Effector memory CD4-positive, alpha-beta T cell (primary cell): ENCODE data around the gene OXER1.

Experiments
- DNase-seq, 3 donors: peaks; one replicate each; pipeline ENCODE4 v3.0.0-alpha.2; 2020
- H3K27ac ChIP-seq: 2 replicates; pipeline ENCODE4 v1.7.0; 2013; ENCODE audit warnings: mild to moderate bottlenecking, low read length, moderate library complexity; ENCODE audit not compliant: insufficient read depth, poor library complexity, severe bottlenecking
- H3K27me3 ChIP-seq: replicated peaks from 2 replicates; pipeline ENCODE4 v1.7.0; 2013; ENCODE audit warnings: mild to moderate bottlenecking, low read length; ENCODE audit not compliant: insufficient read depth, control insufficient read depth, poor library complexity, severe bottlenecking
- H3K36me3 ChIP-seq: 2 replicates; pipeline ENCODE4 v1.7.0; 2013; ENCODE audit warnings: mild to moderate bottlenecking, low read length, moderate library complexity; ENCODE audit not compliant: control insufficient read depth, insufficient read depth
- H3K4me1 ChIP-seq: 2 replicates; pipeline ENCODE4 v1.7.0; 2013; ENCODE audit warnings: low read length, mild to moderate bottlenecking; ENCODE audit not compliant: control insufficient read depth, insufficient read depth, poor library complexity, severe bottlenecking
- H3K4me3 ChIP-seq: 2 replicates; pipeline ENCODE4 v1.7.0; 2013; ENCODE audit warnings: low read length, low read depth, mild to moderate bottlenecking; ENCODE audit not compliant: insufficient read depth, poor library complexity, severe bottlenecking
- H3K9me3 ChIP-seq: 2 replicates; pipeline ENCODE4 v1.7.0; 2013; ENCODE audit warnings: mild to moderate bottlenecking, low read length, moderate library complexity; ENCODE audit not compliant: control insufficient read depth

OXER1 gene

DNA sequence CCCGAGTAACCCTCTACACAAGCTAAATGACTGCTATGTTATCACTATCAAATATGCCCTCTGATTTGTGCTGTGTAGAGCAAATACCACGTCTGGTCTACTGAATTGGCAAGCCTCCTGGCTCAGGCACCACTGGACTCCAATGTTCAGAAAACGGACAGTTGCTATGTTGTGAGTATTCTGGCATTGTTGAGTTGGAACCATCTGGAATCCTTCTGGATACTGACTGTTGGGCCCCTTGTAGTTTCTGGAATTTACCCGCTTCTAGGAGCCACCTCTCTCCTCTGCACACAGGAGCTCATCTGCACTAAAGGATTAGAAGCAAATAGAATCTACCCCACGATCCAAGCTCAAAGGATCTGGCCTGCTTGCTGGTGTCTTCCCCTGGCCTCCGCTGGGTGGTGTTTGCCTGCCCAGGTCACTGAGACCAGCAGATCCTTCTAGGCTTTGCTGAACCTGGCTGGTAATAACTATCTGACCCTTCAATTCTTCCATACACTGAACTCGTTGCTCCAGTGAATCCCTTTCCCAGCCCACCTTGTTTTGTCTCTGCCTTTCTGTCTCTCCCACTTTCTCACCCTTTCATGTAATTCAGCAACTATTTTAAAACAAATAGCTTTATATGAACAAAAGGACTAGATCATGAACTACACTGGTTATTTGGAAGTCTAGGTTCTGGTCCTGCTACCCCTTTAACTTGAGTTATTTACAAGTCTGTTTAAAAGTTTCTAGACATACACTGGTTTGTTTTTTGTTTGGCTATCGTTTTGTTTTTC, 30.5 kb upstream of the OXER1 start:
- Histone ChIP-seq H3K9me3 (no peaks in the 10 kb centered on the region), H3K36me3 (no peaks in the 10 kb centered on the region), H3K4me3 (no peak overlapping the region), H3K27me3 (peaks cover 15% of the 10 kb centered on the region), H3K27ac (no peak overlapping the region), H3K4me1 (peaks cover 13% of the 10 kb centered on the region)
- no peak for DNase-seq

DNA sequence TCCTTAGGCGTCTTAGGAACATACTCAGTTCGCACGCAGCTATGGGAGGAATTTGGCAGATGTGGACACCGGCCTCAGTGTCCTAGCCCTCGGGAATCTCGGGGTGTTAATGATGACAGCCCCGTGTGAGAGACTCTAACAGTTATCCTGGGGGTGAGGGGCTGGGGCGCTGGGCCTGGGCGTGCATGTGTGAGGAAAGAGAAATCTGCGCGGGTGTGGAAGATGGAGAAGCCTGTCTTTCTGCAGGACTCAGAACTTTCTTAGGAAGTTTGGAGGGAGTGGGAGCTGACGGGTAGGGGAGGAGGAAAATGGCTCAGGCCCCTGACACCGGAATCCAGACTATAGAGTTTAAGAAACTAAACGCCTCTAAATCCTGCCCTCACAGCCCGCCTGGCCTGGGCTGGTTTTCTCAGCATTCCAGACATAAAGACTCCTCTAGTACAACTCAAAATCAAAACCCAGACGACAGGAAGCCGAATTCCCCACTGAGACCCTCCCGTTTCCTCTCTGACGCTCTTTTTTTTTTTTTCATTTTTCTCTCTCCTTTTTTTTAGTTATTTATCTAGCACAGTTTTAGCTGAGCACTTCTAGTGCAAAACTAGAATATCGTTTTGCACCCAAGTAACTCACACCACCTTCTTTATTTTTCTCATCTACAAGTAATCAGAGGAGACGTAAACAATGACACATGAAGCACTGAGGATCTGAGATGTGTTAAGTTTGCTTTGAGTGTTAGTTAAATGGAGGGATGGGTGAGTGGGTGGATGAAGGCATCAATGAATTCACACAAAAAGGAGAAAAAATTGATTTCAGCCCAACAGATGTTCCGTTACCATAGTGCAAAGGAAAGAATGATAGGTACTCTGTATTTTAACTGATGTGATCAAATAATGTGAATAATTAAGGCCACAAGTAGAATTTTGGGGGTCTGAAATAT, 29.7 kb upstream of the OXER1 start:
- no peak for DNase-seq
- Histone ChIP-seq H3K4me1 (peaks cover 13% of the 10 kb centered on the region), H3K36me3 (no peaks in the 10 kb centered on the region), H3K27ac (no peak overlapping the region), H3K9me3 (no peaks in the 10 kb centered on the region), H3K4me3 (peak overlapping the region; percentile 47), H3K27me3 (peaks cover 15% of the 10 kb centered on the region)

DNA sequence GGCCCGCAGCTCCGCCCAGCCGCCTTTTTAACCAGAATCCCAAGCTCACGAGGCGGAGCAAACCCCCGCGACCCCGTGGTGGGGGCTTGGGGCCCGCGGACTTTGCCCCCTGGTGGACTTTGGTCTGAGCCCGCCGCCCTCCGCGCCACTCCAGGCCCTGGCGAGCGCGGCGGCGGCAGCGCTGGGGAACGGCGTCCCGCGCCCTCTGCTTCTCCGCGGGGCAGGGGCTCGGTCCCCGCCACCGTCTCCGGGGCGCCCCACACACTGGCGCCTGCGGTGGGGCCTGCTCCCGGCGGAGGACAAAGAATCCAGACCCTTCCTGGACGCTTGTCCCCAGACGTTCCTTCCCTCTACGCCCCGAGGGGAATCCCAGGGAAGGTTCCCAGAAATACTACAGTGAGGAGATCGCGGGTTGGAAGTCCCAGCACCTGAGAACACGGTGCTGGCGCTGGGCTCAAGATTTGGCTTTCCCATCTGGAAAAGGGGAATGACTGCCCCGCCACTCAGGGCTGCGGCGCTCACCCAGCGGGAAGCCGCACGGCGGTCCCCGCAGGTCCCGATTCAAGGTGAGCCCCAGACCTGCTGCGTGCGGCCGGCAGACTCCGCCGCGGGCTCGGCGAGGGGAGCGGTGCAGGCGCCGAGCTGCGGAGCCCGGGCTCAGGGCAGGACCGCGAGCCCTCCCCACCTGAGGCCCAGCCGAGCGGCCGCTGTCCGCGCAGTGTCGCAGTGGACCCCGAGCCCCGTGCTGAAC, 28.8 kb upstream of the OXER1 start, which contains the start of gene HAAO:
Gene HAAO, minus strand, starts transcription at position 1 of the 751 bp plus-strand sequence. CDS start 47 bp downstream, outside the sequence.
- Histone ChIP-seq H3K27ac (no peak within 1 kb of the TSS), H3K36me3 (no peaks in the 10 kb centered on the region), H3K4me1 (peaks cover 13% of the 10 kb centered on the region), H3K9me3 (no peaks in the 10 kb centered on the region), H3K27me3 (peaks cover 15% of the 10 kb centered on the region), H3K4me3 (peak within 1 kb of the TSS; percentile 47)
- no peak for DNase-seq

DNA sequence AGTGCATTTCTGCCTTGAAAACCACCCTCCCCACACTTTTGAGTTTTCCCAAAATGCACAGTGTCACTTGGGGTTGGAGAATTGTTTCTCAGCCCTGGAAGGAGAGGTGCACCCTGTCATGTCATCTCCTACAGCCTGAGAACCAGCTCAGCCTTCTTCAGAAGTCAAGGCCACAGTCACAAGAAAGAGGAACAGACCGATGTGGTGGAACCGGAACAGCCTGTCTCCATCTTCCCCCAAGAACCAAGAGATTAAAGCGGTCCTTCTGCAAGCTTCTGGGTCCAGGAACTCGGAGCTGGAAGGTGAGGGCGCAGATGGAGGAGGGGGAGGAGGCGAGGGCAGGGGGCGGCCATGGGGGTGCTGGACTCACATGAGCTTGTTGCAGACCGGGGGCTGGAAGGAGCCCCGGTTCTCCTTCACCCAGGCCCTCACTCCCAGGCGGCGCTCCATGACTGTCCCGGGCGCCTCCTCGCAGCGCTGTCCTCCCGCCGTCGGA, 28.2 kb upstream of the OXER1 start:
- Histone ChIP-seq H3K27me3 (peaks cover 15% of the 10 kb centered on the region), H3K36me3 (no peaks in the 10 kb centered on the region), H3K9me3 (no peaks in the 10 kb centered on the region), H3K27ac (no peak overlapping the region), H3K4me3 (peak overlapping the region; percentile 47), H3K4me1 (peaks cover 13% of the 10 kb centered on the region)
- no peak for DNase-seq

DNA sequence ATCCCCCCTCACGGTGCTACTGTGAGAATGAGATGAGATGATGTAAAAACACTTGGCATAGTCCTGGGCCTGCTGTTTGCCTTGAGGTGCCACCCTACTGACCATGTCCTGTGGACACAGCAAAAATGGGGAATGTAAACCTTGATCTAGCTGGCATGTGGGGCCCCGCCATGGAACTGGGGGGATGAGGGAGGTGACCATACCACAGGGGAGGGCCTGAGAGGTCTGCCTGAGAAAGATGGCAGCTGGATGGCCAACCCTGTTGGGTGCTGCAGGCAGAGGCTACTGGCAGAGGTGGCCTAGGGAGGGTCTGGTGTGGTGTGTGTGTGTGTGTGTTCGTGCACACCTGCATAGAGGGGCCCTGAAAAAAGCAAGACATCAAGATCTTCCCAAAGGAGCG, 27.7 kb upstream of the OXER1 start:
- Histone ChIP-seq H3K27me3 (peaks cover 15% of the 10 kb centered on the region), H3K27ac (no peak overlapping the region), H3K4me3 (no peak overlapping the region)

DNA sequence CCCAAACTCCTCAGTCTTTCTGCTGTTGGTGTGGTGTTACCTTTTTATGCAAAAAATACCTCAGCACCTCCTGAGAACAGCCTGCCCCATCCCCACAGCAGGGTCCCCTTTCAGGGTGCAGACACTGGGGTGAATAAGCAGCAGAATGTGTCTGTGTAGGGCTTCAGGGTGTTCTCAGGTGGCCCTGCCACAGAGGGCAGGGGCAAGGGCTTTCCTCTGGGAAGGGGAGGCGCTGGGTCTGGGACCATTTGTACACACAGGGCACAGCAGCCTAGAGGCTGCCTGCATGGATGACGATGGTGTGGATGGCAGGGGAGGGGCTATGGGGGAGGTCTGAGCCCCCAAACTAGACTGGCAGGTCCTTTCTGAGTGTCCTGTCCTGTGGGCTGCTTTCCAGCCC, 25.8 kb upstream of the OXER1 start:
- no peak for DNase-seq
- no peaks in the 10 kb centered on the region for H3K9me3 ChIP-seq
- no peak overlapping the region for H3K4me3 ChIP-seq
- H3K4me1 ChIP-seq = peaks cover 13% of the 10 kb centered on the region
- H3K27ac ChIP-seq = no peak overlapping the region
- no peaks in the 10 kb centered on the region for H3K36me3 ChIP-seq
- H3K27me3 ChIP-seq = peaks cover 15% of the 10 kb centered on the region

More for the DNA sequence above, 27.7 kb upstream of the OXER1 start:
- Histone ChIP-seq H3K36me3 (no peaks in the 10 kb centered on the region), H3K9me3 (no peaks in the 10 kb centered on the region), H3K4me1 (peaks cover 13% of the 10 kb centered on the region)
- DNase-seq = no peak

DNA sequence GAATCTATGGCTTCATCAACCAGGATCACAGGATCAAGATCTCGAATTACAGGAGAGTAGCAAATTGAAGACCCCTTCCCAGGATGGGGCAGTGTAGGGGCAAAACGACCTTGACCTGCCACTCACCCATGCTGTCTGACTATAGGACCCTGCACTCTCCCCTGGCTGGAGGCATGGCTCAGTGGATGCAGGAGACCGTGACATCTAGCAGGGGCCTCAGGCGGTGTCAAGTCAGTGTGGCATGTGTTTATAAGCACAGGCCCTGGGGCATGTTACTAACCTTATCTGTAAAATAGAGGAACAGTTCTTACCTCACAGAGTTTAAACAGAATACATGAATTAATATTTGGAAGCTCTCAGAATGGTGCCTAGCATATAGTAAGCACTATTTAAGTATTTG, 24.9 kb upstream of the OXER1 start:
- Histone ChIP-seq H3K36me3 (no peaks in the 10 kb centered on the region), H3K4me3 (no peak overlapping the region), H3K4me1 (peaks cover 13% of the 10 kb centered on the region), H3K27ac (no peak overlapping the region), H3K9me3 (no peaks in the 10 kb centered on the region), H3K27me3 (peaks cover 13% of the 10 kb centered on the region)
- no peak for DNase-seq

DNA sequence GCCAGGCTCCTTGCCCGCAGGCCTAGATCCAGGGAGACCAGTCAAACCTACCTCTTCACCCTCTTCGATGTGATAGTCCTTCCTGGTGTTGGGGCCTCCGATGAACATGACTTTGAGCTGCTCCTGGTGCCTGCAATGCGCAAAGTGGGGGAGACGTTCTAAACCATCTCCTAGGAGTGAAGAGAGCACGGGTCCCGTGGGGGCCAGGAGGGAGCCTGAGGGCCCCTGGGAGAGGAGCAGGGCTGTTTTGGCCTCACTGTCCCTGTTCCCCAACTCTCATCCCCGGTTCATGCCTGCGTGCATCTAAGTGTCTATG, 24.5 kb upstream of the OXER1 start:
- no peak overlapping the region for H3K4me3 ChIP-seq
- H3K9me3 ChIP-seq = no peaks in the 10 kb centered on the region
- H3K36me3 ChIP-seq = no peaks in the 10 kb centered on the region
- peaks cover 9% of the 10 kb centered on the region for H3K27me3 ChIP-seq
- H3K27ac ChIP-seq = no peak overlapping the region
- H3K4me1 ChIP-seq = peaks cover 13% of the 10 kb centered on the region
- DNase-seq = no peak

DNA sequence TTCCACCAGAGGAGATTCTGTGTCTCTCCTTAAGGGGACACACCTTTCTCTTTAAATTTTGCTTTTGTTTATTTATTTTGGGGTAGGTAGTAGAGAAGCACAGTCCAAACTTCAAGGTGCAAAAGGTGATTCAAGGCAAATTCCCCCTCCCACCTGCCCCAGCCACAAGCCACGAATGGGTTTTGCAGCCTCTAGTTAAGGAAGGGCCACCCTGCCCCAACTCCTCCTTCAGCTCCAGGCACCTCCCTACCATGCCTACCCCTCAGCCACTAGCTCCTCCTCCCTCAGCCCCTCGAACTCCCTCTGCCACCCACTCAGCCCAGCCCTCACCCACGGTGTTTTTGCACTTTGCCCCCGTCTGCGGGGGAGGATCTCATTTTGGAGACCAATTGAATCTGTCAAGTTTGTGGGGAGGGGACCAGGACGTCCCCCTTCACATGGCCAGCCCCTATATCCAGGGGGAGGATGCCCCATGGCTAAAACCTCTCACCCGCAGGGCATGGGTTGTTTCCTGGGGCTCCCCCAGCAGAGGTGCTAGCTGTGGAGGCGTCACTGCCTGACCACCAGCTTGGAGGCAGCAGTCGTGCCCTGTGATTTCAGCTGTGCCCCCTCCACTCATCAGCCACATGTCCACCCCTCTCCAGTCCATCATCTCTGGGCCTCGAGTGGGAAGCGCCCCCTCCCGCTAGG, 24.0 kb upstream of the OXER1 start:
- Histone ChIP-seq H3K36me3 (no peaks in the 10 kb centered on the region), H3K27ac (no peak overlapping the region), H3K4me1 (peaks cover 10% of the 10 kb centered on the region), H3K4me3 (no peak overlapping the region), H3K27me3 (peaks cover 5% of the 10 kb centered on the region), H3K9me3 (no peaks in the 10 kb centered on the region)
- DNase-seq = no peak
